HG03045 (cell line): Measurements from ENCODE around the gene MPPED1.

ENCODE experiments used
- ATAC-seq: cut with Tn5 transposase; IDR thresholded peaks from one replicate; pipeline ENCODE4 v1.9.1; 2021; ENCODE audit warnings: mild to moderate bottlenecking, moderate library complexity; ENCODE audit not compliant: unreplicated experiment

The MPPED1 gene

DNA sequence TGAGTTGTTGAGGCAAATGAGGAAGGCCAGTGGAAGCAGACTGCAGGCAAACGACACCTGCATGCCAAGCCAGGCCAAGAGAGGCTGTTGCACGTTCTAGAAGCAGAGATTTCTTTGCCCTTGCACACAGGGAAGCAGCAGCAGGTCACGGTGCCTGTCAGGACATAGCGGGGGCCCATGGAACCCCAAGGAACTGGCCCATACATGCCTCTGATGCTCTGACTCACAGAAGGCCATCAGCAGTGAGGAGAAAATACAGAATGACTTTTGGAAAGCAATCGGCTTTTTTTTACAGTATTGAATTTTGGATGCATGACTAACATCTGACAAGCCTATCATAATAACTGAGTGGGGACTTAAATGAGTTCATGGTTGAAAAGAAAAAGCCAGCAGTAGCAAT lies 123.9 kb downstream of the MPPED1 start:
- no peak for ATAC-seq

DNA sequence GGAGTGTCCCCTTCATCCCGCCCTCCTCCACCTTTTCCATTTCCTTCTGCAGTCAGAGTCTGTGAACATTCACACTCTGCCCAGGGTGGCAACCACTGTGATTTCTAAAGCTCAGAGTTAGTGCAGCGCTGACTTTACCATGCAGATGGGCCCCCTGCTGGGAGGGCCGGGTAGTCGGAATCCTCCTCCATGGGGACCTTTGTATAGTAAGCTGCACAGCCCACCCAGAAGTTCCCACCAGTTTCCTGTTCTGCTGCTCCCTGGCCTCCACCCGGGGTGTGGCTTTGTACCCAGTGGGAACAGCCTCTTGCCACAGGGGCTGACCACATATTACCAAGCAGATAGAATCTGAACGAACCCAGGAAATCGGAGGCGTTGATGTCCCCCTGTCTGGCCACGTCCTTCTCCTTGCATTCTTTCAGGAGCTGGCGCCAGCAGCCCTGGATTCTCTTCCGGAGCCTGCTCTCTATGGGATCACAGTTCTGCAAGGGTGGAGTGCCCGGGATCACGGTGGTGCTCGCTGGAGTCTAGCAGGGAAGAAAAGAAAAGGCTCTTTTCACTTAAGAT lies 125.3 kb downstream of the MPPED1 start:
- no peak for ATAC-seq

DNA sequence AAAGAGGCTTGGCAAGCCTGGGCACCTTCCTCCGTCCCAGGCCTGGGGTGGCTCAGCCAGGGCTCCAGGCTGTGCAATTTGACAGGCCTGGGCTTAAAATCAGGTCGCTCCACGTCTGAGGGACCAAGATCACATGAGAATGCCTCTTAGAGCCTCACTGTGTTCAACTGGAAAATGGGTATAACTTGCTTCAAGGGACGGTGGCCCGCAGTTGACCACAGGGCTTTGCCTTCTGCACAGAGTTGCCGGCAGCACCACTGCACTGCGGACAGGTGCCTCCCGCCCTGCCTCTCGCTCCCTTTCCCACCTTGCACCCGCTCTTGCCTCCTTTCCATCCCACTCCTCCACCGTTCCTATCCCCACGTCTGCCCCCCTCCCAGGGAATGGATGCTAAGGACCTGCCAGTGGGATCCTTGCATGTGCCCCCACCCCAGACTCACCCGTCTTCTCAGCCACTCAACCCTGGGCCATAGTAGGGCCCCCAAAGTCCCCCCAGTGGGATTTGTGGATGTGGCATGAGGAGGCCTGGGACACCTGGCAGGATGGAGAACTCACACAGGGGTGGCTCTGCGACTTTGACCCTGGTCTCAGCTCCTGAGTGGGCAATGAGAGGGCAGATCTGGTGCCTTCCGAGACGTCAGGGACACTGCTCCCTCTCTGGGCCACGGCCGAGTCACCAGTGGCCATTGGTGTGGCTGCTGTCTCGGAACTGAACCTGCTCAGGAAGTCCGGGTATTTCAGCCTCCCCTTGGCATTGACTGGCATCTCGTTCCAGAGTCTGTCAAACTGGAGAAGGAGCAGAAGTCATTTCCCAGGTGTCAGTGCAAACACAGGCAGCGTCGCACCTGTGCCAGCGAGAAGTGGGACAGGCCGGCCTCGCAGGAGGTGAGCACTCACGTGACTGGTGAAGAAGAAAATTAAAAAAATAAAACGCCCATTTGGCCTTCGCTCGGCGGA lies 128.0 kb downstream of the MPPED1 start:
- ATAC-seq = no peak

DNA sequence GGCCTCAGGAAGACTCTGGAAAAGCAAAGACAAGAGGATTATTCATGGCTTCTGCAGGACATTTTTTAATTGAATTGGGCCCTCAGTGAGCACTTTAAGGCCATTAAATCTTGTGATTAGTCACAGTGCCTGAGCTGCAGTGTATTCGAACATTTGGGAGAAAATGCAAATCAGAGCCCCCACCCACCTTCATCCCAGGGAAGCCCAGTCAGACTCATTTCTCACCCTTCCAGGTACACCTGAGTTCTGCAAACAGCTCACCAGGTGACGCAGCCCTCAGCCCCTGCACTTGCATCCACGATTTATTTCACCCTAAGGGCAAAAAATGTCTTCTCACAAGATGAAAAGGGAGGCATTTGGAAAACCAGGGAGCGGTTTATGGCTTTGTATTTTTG lies 128.7 kb downstream of the MPPED1 start:
- ATAC-seq = no peak

GRCh38 chr22:43541022-43541421 lies 129.2 kb downstream of the MPPED1 start:
- no peak for ATAC-seq

- ATAC-seq = no peak
Measured at GRCh38 chr22:43541462-43542407, 129.9 kb downstream of the MPPED1 start.

- ATAC-seq = no peak
Measured at GRCh38 chr22:43542681-43543521, 131.1 kb downstream of the MPPED1 start.

- ATAC-seq = no peak
Measured at GRCh38 chr22:43543522-43544288, 131.9 kb downstream of the MPPED1 start.

GRCh38 chr22:43544289-43544673 lies 132.5 kb downstream of the MPPED1 start:
- no peak for ATAC-seq

DNA sequence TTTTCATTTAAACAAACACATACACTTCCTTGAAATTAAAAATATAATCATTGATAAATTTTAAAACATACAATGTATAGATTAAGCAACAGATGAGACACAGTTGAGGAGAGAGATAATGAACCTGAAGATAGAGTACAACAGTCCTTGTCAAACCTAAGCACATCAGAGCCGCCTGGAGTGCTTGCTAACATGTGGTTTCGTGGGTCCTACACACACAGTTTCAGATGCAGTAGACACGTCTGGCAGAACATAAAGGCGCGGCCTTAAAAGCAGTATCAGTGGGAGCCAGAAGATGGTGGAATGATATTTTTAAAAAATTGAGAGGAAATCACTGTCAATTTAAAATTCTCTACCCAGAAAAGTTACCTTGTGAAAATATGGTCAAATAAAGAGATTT lies 134.4 kb downstream of the MPPED1 start:
- ATAC-seq = no peak

DNA sequence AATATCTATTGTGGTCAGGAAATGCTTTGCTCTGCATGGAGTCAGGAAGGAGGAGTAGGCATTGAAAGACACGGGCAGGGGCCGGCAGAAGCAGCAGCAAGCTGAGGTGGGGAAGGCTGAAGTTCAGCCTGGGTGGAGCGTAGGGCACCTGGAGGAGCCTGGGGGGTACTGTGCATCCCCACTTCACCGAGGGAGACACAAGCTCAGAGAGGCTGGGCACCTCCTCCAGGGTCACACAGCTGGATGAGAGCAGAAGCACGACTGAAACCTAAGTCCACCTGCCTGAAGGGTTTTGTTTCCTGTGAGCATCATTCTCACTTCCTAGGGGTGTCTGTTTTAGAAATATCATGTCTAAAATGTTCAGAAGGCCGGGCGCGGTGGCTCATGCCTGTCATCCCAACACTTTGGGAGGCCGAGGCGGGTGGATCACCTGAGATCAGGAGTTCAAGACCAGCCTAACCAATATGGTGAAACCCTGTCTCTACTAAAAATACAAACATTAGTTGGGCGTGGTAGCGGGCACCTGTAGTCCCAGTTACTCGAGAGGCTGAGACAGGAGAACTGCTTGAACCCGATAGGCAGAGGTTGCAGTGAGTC lies 138.3 kb downstream of the MPPED1 start:
- ATAC-seq = no peak

DNA sequence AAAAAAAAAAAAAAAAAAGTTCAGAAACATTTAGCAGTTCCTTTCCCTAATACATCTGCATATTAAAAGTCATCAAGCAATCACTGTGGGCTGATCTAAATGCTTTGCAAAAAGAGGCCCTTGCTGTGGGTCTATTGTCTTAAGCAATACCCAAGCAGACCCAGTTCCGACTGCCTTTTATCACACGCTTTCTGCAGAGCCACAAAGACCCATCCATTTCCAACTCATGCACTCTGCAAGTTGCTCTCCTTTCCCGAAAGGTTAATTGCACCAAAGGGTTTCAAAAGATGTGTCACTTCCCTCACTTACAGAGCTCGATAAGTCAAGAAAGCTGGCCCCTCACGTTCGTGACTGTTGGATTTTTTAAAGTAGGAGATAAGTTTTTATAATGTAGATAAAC lies 138.9 kb downstream of the MPPED1 start:
- ATAC-seq = no peak

DNA sequence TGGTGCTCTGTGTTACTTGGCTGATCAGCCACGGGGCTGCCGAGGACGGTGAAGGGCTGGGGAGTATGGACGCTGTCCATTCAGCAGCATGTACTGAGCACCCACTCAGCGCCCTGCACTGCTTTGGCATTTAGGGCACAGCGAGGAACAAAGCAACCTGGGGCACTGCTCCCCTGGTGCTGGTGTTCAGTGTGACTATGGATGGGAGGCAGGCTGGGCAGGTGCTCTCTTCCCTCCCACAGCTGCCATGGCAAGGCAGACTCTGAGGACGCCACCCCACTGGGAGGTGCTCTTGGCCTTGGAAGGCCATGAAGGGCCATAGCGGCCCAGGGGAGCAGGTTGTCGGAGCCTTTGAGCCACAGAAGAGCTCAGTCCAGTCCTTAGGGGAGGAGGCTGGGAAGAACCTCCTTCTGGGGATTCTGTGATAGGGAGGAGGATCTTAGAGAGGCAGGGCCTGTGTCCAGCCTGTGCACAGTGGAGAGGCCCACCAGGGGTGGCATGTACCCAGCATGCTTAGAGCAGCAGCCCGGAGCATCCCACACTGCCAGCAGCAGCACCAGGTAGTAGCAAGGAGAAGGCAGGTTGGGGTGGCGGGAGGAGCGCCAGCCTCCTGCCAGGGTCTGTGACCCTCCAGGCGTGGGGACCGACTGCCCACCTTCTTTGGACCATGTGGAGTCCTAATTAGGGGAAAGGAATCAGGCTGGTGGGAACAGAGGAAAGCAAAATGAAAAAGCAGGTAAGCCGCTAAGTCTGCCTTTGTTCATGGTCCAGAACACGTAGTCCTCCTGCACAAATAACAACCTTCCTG lies 141.8 kb downstream of the MPPED1 start:
- ATAC-seq = no peak

DNA sequence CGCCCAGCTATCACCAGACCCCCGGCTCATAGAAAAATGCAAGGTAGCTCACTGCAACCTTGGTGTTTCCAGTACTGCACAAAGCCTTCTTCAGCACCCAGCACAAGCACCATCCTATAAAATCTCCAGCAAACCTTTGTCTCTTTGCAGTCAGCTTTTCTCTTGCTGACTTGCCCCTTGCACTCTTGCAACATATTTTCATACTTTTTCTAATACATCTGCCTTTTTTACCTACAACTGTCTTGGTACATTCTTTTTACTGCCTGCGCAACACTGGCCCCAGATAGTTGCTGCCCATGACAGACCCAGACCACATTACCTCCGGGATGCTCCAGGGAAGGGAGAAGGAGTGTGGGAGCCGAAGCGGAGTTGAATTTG lies 142.4 kb downstream of the MPPED1 start:
- no peak for ATAC-seq

DNA sequence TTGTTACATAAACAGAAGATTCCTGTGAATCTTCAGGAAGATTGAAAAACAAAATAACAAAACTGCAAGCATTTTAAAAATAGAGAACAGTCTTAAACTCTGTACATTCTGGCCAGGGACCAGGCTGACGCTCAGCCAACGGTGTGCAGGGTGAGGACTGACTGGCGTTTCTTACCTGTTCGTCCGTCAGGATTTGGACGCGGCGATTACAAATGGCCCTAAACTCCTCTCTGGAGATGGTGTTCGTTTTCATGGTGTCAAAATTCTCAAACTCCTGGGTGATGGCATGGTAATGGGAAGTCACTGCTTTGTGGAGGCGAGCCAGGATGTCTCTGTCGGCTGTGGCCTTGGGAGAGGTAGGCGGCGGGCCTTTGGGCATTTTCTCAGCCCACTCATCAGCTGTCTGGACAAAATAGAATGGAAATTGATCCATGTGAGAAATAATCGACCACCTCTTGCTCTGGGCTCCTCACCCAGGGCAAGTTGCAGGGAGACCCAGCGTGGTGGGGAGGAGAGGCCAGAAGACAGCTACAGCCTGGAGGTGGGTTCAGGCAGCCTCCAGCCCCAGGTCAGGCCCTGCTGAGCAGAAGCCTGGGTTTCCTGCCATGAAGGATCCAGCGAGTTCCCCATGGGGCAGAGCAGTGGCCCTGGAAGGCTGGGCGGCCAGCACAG lies 143.0 kb downstream of the MPPED1 start:
- no peak for ATAC-seq

- no peak for ATAC-seq
Measured at GRCh38 chr22:43555561-43556515, 144.0 kb downstream of the MPPED1 start.
